Breast epithelium (tissue), 3 donors: ENCODE data around the gene MAP7.

Source experiments
- POLR2A ChIP-seq: fragments of 450-650 bp; IDR thresholded peaks from one replicate; pipeline ENCODE4 v1.6.1; 2016; ENCODE audit warnings: antibody characterized with exemption, mild to moderate bottlenecking, moderate library complexity
- TF ChIP-seq, protein P1 (sequence below), 3 donors: fragments of 450-650 bp; IDR thresholded peaks; one replicate each; pipeline ENCODE4 v1.5.1; 2016 to 2017; ENCODE audit warnings: antibody characterized with exemption in 3 of 3, mild to moderate bottlenecking in 3 of 3, moderate library complexity in 3 of 3

- no peak for TF ChIP-seq POLR2A
- TF ChIP-seq, protein P1, sequence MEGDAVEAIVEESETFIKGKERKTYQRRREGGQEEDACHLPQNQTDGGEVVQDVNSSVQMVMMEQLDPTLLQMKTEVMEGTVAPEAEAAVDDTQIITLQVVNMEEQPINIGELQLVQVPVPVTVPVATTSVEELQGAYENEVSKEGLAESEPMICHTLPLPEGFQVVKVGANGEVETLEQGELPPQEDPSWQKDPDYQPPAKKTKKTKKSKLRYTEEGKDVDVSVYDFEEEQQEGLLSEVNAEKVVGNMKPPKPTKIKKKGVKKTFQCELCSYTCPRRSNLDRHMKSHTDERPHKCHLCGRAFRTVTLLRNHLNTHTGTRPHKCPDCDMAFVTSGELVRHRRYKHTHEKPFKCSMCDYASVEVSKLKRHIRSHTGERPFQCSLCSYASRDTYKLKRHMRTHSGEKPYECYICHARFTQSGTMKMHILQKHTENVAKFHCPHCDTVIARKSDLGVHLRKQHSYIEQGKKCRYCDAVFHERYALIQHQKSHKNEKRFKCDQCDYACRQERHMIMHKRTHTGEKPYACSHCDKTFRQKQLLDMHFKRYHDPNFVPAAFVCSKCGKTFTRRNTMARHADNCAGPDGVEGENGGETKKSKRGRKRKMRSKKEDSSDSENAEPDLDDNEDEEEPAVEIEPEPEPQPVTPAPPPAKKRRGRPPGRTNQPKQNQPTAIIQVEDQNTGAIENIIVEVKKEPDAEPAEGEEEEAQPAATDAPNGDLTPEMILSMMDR (IDR thresholded peaks at IDR 0.05), result no peak
These were observed 26.6 kb upstream of the MAP7 start for GRCh38 chr6:136576821-136577220.
